ENCODE measurements around the gene SART1. TPM values are rescaled to one million over a fixed set of nuclear protein-coding genes. Genes with fewer than 3 reads are reported as not detected.
"Not testable (repeated sequence)": the region's sequence is repeated elsewhere in the genome, so short reads cannot be mapped to it uniquely, and the experiment has no call there.

SART1 gene
- total RNA-seq, 1 donor from 2014 or later, result 28.8 TPM

- DNase-seq (ENCODE audit: low read depth), result no peak
- no peak overlapping the region for H3K4me3 ChIP-seq (ENCODE audit: low read depth, low read length)
- TF ChIP-seq CTCF (conservative IDR thresholded peaks at IDR 0.05; ENCODE audit: low read depth, low read length), result no peak
Measured at GRCh38 chr11:65945941-65946558, 15.5 kb upstream of the SART1 start.

GRCh38 chr11:65946655-65947054, 14.9 kb upstream of the SART1 start:
- DNase-seq (ENCODE audit: low read depth), result no peak
- H3K4me3 ChIP-seq (ENCODE audit: low read depth, low read length), result no peak overlapping the region
- TF ChIP-seq CTCF (conservative IDR thresholded peaks at IDR 0.05; ENCODE audit: low read depth, low read length), result no peak

GRCh38 chr11:65947133-65947532, 14.4 kb upstream of the SART1 start:
- DNase-seq (ENCODE audit: low read depth), result no peak
- no peak overlapping the region for H3K4me3 ChIP-seq (ENCODE audit: low read depth, low read length)
- no peak for TF ChIP-seq CTCF (conservative IDR thresholded peaks at IDR 0.05; ENCODE audit: low read depth, low read length)

GRCh38 chr11:65947603-65948125, 13.9 kb upstream of the SART1 start:
- no peak for DNase-seq (ENCODE audit: low read depth)
- no peak for TF ChIP-seq CTCF (conservative IDR thresholded peaks at IDR 0.05; ENCODE audit: low read depth, low read length)
- H3K4me3 ChIP-seq (ENCODE audit: low read depth, low read length), result no peak overlapping the region

GRCh38 chr11:65950711-65951110, 10.8 kb upstream of the SART1 start:
- DNase-seq (ENCODE audit: low read depth), result not testable (repeated sequence)

GRCh38 chr11:65951641-65952040, 9.9 kb upstream of the SART1 start:
- H3K4me3 ChIP-seq (ENCODE audit: low read depth, low read length); DNase-seq (ENCODE audit: low read depth): not testable (repeated sequence)

More at GRCh38 chr11:65950711-65951110, 10.8 kb upstream of the SART1 start:
- H3K4me3 ChIP-seq (ENCODE audit: low read depth, low read length), result not testable (repeated sequence)

- H3K4me3 ChIP-seq (ENCODE audit: low read depth, low read length), result no peak overlapping the region
- no peak for TF ChIP-seq CTCF (conservative IDR thresholded peaks at IDR 0.05; ENCODE audit: low read depth, low read length)
- DNase-seq (ENCODE audit: low read depth), result no peak
Measured at GRCh38 chr11:65952052-65952521, 9.4 kb upstream of the SART1 start.

- TF ChIP-seq CTCF (conservative IDR thresholded peaks at IDR 0.05; ENCODE audit: low read depth, low read length), result no peak
Measured at GRCh38 chr11:65953471-65953870, 8.1 kb upstream of the SART1 start.

More at GRCh38 chr11:65953471-65953870, 8.1 kb upstream of the SART1 start:
- DNase-seq (ENCODE audit: low read depth), result no peak
- H3K4me3 ChIP-seq (ENCODE audit: low read depth, low read length), result no peak overlapping the region
